SK-N-MC (cell line): Measurements from ENCODE around the gene ARMS2.

Experiments used
- EZH2 ChIP-seq: fragments of 200-600 bp; sonication (generic); IDR thresholded peaks from one replicate; pipeline ENCODE4 v1.6.1; 2017; ENCODE audit warnings: antibody characterized with exemption
- POLR2AphosphoS5 ChIP-seq: IDR thresholded peaks from 2 replicates; pipeline ENCODE4 v1.6.1; 2012; ENCODE audit warnings: mild to moderate bottlenecking, low read depth, low read length, borderline replicate concordance

DNA sequence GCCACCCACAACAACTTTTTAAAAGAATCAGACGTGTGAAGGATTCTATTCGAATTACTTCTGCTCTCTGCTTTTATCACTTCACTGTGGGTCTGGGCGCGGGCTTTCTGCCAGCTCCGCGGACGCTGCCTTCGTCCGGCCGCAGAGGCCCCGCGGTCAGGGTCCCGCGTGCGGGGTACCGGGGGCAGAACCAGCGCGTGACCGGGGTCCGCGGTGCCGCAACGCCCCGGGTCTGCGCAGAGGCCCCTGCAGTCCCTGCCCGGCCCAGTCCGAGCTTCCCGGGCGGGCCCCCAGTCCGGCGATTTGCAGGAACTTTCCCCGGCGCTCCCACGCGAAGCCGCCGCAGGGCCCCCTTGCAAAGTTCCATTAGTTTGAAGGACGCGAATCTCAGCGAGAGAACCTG is 6.4 kb downstream of the ARMS2 start:
- TF ChIP-seq EZH2 (peak; percentile 26), POLR2AphosphoS5 (no peak)
